ENCODE measurements around the gene PARVG. TPM values are rescaled to one million over a fixed set of nuclear protein-coding genes. Genes with fewer than 3 reads are reported as not detected.

Gene PARVG
- total RNA-seq, 2 experiments from 2014 or later = 76.5 to 76.9 TPM

DNA sequence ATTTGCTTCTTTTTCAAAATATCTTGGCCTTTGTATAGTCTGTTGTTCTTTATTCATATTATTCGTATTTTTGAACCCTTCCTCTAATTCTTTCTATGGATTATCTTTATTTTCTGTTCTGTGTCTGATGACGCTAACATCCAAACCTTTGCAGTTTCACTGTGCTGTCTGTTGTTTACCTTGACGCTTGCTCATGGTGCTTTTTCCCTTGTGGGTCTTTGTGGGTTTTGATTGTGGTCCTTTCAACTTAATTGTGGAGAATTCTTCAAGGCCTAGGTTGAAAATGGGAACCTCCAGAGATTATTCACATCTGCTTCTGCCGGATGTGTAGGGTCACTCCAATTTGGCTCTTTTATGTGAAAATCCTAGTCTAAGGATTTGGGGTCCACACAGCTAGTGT, 34.6 kb downstream of the PARVG start:
- no peak overlapping the region for H3K4me3 Mint-ChIP-seq
- no peaks in the 10 kb centered on the region for H3K4me1 Mint-ChIP-seq (ENCODE audit: low read depth)
- no peaks in the 10 kb centered on the region for H3K27me3 Mint-ChIP-seq
- TF ChIP-seq, protein P1, sequence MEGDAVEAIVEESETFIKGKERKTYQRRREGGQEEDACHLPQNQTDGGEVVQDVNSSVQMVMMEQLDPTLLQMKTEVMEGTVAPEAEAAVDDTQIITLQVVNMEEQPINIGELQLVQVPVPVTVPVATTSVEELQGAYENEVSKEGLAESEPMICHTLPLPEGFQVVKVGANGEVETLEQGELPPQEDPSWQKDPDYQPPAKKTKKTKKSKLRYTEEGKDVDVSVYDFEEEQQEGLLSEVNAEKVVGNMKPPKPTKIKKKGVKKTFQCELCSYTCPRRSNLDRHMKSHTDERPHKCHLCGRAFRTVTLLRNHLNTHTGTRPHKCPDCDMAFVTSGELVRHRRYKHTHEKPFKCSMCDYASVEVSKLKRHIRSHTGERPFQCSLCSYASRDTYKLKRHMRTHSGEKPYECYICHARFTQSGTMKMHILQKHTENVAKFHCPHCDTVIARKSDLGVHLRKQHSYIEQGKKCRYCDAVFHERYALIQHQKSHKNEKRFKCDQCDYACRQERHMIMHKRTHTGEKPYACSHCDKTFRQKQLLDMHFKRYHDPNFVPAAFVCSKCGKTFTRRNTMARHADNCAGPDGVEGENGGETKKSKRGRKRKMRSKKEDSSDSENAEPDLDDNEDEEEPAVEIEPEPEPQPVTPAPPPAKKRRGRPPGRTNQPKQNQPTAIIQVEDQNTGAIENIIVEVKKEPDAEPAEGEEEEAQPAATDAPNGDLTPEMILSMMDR (IDR thresholded peaks at IDR 0.05) = no peak
- no peak overlapping the region for H3K27ac Mint-ChIP-seq
- peaks cover 2% of the 10 kb centered on the region for H3K36me3 Mint-ChIP-seq (ENCODE audit: low read depth)
- DNase-seq (no peak), ATAC-seq (no peak)
- H3K9me3 Mint-ChIP-seq = no peaks in the 10 kb centered on the region
- POLR2A ChIA-PET = no interaction called here
- CTCF ChIA-PET = no interaction called here
- intact Hi-C loops (cut with micrococcal nuclease) = no loop called here

DNA sequence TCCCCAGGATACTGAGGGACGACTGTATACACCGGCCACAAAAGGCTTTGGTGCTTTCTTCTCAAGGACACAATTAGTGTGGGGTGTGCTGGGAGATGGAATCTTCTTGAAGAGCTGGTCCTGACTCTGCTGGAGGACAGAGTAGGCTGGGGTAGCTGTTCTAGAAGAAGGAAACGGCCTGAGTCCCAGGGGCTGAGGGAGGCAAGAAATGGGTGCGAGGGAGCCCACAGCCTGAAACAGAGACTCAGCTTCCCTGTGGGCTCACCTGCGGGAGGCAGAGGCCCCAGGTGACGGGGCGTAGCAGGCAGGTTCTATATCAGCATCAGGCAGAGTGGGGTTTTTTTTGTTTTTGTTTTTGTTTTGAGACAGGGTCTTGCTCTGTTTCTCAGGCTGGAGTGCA, 36.6 kb downstream of the PARVG start:
- Mint-ChIP-seq H3K27me3 (no peaks in the 10 kb centered on the region), H3K27ac (no peak overlapping the region)

DNA sequence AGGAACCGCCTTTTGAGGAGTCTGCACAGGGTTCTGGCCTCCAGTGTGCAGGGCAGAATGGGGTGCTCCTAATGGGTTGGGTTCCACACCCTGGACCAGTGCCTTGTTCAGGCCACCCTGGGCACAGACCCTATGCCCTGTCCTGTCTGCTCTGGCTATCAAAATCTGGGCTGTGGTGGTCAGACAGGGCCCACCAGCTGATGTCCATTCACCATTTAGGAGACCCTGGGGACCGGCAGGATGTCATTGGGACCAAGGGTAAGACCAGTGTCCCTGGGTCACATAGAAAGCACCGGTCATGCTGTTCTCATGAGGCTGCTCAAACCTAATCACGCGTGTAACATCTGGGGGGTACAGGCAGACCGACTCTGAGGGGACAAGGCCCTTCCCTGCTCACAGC, 37.3 kb downstream of the PARVG start:
- TF ChIP-seq, protein P1 (IDR thresholded peaks at IDR 0.05) = no peak
- intact Hi-C loops (cut with micrococcal nuclease) = no loop called here
- DNase-seq (no peak), ATAC-seq (no peak)
- ChIA-PET CTCF (no interaction called here), POLR2A (no interaction called here)
- Mint-ChIP-seq H3K36me3 (ENCODE audit: low read depth) (no peaks in the 10 kb centered on the region), H3K9me3 (no peaks in the 10 kb centered on the region), H3K27me3 (no peaks in the 10 kb centered on the region), H3K27ac (no peak overlapping the region), H3K4me3 (no peak overlapping the region), H3K4me1 (ENCODE audit: low read depth) (no peaks in the 10 kb centered on the region)

More for the DNA sequence above, 36.6 kb downstream of the PARVG start:
- no peaks in the 10 kb centered on the region for H3K36me3 Mint-ChIP-seq (ENCODE audit: low read depth)
- no peaks in the 10 kb centered on the region for H3K9me3 Mint-ChIP-seq
- POLR2A ChIA-PET = no interaction called here
- CTCF ChIA-PET = no interaction called here
- intact Hi-C loops (cut with micrococcal nuclease) = no loop called here
- TF ChIP-seq, protein P1 (IDR thresholded peaks at IDR 0.05) = no peak
- ATAC-seq (no peak), DNase-seq (no peak)
- H3K4me1 Mint-ChIP-seq (ENCODE audit: low read depth) = no peaks in the 10 kb centered on the region
- no peak overlapping the region for H3K4me3 Mint-ChIP-seq

DNA sequence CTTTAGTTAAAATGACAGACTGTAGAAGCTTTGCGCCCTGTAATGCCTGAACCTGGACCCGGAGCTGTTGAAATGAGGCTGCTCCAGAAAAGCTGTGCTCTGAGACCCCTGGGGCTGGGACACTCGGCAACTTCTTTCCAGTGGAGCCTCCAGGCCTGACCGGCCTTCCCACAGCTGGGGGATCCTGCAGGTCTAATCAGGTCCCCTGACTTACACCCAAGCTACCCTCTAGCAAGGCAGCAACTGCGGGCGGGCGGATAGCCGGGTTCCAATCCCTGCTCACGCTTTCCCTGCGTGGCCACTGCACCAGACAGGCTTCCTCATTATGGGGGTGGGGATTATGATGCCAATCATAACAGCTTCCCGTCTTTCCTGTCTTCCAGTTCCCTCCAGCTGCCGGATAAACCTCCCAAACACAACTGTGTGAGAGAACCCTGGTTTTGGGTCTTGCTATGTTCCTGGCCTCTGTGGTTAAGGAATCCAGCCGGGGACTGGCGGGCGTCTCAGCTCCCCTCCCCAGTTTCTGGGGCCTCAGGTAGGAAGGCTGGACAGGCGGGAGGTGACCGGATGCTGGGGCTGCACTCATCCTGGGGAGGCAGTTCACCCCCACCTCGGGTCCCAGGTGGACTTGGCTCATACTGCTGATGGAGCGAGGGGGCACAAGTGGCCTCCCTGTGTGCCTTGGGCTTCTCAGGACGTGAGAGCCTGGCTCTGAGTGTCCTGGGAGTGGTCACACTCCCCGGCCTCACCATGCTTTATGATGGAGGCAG, 38.6 kb downstream of the PARVG start:
- H3K27me3 Mint-ChIP-seq = no peaks in the 10 kb centered on the region
- H3K4me3 Mint-ChIP-seq = no peak overlapping the region
- H3K27ac Mint-ChIP-seq = no peak overlapping the region
- DNase-seq = no peak
- ChIA-PET POLR2A (no interaction called here), CTCF (no interaction called here)
- H3K36me3 Mint-ChIP-seq (ENCODE audit: low read depth) = no peaks in the 10 kb centered on the region
- intact Hi-C loops (cut with micrococcal nuclease) = no loop called here
- no peaks in the 10 kb centered on the region for H3K9me3 Mint-ChIP-seq
- TF ChIP-seq, protein P1 (IDR thresholded peaks at IDR 0.05) = no peak
- ATAC-seq = no peak
- no peaks in the 10 kb centered on the region for H3K4me1 Mint-ChIP-seq (ENCODE audit: low read depth)

DNA sequence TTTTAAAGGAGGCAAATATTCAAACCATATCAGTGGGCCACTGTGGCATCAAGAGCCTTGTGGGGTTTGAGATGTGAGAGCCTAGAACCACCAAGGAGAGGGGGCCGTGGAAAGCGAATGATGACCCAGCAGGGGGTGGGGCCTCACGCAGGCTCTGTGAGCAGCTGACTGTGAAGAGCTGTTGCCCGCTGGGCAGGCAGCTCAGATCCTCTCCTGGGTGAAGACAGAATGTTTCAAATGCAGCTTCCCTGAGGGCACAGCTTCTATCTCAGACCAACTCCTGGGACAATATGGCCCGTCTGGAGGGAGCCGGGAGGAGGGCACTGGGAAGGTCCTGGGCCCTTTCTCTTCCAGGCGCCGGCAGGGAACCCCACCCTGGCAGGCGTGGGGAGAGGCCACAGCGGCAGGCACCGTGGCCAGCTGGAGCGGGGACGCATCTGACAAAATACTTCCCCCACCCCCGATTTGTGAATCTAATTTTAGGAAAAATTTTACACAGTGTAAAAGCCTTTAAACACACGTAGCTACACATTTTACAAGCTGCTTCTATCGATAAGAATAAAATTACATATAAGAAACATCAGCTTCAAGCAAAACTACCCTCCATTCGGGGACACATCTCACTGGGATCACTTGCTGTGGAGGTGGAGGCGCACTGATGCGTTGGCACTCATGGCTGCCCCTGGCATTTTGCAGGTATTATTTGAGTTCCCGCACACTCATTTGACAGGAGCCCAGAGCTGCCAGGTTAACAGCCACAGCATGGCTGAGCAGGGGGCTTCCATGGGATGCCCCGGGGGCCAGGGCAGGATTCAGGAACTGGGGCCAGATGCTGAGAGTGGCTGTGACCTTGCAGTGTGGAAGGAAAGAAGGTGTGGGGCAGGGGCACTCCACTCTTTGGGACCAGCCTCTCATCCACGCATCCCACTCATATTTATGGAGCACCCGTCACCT, 40.3 kb downstream of the PARVG start:
- TF ChIP-seq, protein P1 (IDR thresholded peaks at IDR 0.05) = no peak
- peaks cover 5% of the 10 kb centered on the region for H3K27me3 Mint-ChIP-seq
- DNase-seq (no peak), ATAC-seq (no peak)
- no peak overlapping the region for H3K27ac Mint-ChIP-seq
- intact Hi-C loops (cut with micrococcal nuclease) = no loop called here
- POLR2A ChIA-PET = no interaction called here
- H3K4me3 Mint-ChIP-seq = no peak overlapping the region
- no peaks in the 10 kb centered on the region for H3K4me1 Mint-ChIP-seq (ENCODE audit: low read depth)
- H3K36me3 Mint-ChIP-seq (ENCODE audit: low read depth) = no peaks in the 10 kb centered on the region
- CTCF ChIA-PET = no interaction called here
- H3K9me3 Mint-ChIP-seq = no peaks in the 10 kb centered on the region

All from activated CD8-positive, alpha-beta T cell treated with anti-CD3 and anti-CD28 coated beads for 36 hours (primary cell).